HG03045 (cell line): ENCODE results near the gene SHC2.
"Not testable (repeated sequence)": the region's sequence is repeated elsewhere in the genome, so short reads cannot be mapped to it uniquely, and the experiment has no call there.

Experiments
- ATAC-seq: cut with Tn5 transposase; IDR thresholded peaks from one replicate; pipeline ENCODE4 v1.9.1; 2021; ENCODE audit warnings: mild to moderate bottlenecking, moderate library complexity; ENCODE audit not compliant: unreplicated experiment

SHC2 gene

GRCh38 chr19:391207-391557 lies 69.7 kb downstream of the SHC2 start:
- no peak for ATAC-seq

GRCh38 chr19:390386-391206 lies 70.2 kb downstream of the SHC2 start:
- no peak for ATAC-seq

GRCh38 chr19:389935-390289 lies 70.9 kb downstream of the SHC2 start:
- ATAC-seq: no peak

- no peak for ATAC-seq
Observed at GRCh38 chr19:389255-389934, 71.4 kb downstream of the SHC2 start.

- no peak for ATAC-seq
Observed at GRCh38 chr19:388691-389090, 72.1 kb downstream of the SHC2 start.

GRCh38 chr19:387777-388176 lies 73.1 kb downstream of the SHC2 start:
- no peak for ATAC-seq

GRCh38 chr19:386632-387301 lies 74.1 kb downstream of the SHC2 start:
- ATAC-seq: not testable (repeated sequence)

- ATAC-seq: not testable (repeated sequence)
Observed at GRCh38 chr19:386189-386588, 74.6 kb downstream of the SHC2 start.

GRCh38 chr19:384799-385169 lies 76.0 kb downstream of the SHC2 start:
- ATAC-seq: no peak

- no peak for ATAC-seq
Observed at GRCh38 chr19:383922-384798, 76.7 kb downstream of the SHC2 start.

- no peak for ATAC-seq
Observed at GRCh38 chr19:383040-383439, 77.8 kb downstream of the SHC2 start.

- ATAC-seq: not testable (repeated sequence)
Observed at GRCh38 chr19:382578-382977, 78.3 kb downstream of the SHC2 start.

- ATAC-seq: not testable (repeated sequence)
Observed at GRCh38 chr19:381901-382300, 78.9 kb downstream of the SHC2 start.

GRCh38 chr19:380618-381219 lies 80.1 kb downstream of the SHC2 start:
- not testable (repeated sequence) for ATAC-seq

- no peak for ATAC-seq
Observed at GRCh38 chr19:379796-380195, 81.0 kb downstream of the SHC2 start.

GRCh38 chr19:378706-379105 lies 82.1 kb downstream of the SHC2 start:
- ATAC-seq: no peak

- no peak for ATAC-seq
Observed at GRCh38 chr19:377801-378581, 82.8 kb downstream of the SHC2 start.

- no peak for ATAC-seq
Observed at GRCh38 chr19:376111-376470, 84.7 kb downstream of the SHC2 start.

- no peak for ATAC-seq
Observed at GRCh38 chr19:375395-376110, 85.3 kb downstream of the SHC2 start.
